ENCODE data around the gene ERF.

Gene ERF

DNA sequence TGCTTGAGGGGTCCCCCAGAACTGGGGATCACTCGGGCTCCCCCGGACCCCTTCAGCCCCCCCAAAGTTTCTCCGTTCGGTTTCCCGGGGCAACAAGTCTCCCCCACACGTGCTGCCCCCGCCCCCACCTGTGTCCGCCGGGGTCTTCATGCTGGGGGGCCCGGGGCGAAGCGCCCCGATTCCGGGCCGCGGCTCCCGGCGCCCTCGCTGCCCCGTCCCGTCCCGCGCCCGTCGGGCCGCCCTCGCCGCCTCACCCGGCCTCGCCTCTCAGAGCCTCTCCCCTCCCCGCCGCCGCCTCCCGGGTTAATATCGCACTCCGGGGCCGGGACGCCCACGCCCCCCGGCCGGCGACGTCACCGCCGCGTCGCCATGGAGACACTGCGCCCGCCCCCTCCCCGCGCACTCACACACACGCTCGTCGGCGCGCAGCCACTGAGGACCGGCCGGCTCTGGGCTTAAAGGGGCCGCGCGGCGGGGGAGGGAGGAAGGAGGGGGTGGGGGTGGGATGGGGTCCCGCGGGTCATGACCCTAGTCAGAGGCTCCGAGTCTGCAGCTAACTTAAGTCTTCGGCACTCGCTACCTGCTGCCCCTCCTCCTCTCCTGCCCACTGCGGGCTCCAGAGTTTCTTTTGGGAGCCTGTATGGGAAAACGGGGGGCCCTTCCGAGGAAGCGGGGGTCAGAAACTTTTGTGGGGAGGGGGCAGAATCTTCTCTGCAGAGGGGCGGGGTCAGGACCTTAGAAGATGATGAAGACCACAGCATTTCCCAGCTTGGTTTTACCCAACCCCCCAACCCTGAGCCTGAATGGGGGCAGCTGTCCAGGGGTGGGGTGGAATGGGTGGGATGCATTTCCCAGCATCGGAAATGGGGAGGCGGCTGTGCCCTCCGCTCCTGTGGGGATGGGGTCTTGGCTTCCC, at the start of gene ERF:
ERF (minus strand) TSS at position 279 of the 916 bp plus-strand sequence; CDS start at position 150, 129 bp downstream.
- DNase-seq, result peak; percentile 83

GRCh38 chr19:42303876-42304275, 48.9 kb upstream of the ERF start:
- no peak for DNase-seq

DNA sequence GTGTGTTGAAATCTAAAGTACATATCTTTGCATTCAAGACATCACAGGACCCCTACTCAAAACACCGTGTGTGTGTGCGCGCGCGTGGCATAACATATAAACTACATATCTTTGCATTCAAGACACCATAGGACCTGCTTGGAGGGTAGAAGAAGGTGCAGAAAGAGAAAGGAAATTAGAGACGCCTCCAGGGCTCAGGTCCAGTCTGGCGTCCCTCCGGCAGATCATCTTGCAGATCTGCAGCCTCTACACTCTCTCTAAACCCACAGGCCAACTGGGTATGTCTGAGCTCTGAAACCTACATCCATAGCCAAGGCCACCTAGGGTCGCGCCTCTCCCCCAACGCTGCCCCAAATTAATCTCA, 48.2 kb upstream of the ERF start:
- DNase-seq, result no peak

GRCh38 chr19:42301646-42302203, 46.8 kb upstream of the ERF start, which contains the start of gene PRR19:
Gene PRR19, plus strand, starts transcription at chr19:42302132. Its CDS starts 7,453 bp downstream, at chr19:42309585.
- no peak for DNase-seq

DNA sequence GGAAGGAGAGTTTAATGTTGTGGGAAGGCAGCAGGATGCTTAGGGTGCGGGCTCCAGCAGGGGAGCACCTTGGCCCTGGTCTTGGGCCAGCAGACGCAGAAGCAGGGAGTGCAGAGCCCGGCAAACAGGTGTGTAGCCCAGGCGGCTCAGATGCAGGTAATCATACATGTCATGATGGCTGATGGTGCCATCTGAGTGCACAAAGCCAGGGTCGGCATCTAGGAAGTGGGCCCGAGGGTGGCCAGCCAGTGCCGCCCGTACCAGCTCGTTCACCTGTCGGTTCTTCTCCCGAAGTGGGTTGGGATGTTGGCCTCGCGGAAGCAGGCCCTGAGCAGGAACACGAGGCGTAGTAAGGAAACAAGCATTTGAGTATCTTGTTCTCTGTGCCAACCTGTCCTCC, 42.1 kb upstream of the ERF start:
- DNase-seq, result no peak

- peak; percentile 73 for DNase-seq
Observed at GRCh38 chr19:42295831-42296525, 41.0 kb upstream of the ERF start.

GRCh38 chr19:42295342-42295741, 40.4 kb upstream of the ERF start:
- DNase-seq, result no peak

DNA sequence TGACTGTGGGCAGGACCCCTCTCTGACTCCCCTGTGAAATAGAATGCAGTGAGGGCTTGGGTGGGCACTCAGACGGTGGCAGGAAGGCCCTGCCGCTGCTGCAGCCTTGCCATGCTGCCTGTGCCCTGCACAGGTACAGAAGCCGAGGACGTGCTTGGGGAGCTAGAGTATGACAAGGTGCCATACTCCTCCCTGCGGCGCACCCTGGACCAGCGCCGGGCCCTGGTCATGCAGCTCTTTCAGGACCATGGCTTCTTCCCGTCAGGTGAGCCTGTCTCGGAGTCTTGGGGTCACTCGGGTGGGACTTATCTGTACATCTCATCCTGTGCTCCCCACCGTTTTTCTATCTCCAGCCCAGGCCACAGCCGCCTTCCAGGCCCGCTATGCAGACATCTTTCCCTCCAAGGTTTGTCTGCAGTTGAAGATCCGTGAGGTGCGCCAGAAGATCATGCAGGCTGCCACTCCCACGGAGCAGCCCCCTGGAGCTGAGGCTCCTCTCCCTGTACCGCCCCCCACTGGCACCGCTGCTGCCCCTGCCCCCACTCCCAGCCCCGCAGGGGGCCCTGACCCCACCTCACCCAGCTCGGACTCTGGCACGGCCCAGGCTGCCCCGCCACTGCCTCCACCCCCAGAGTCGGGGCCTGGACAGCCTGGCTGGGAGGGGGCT, 39.7 kb upstream of the ERF start:
- no peak for DNase-seq

DNA sequence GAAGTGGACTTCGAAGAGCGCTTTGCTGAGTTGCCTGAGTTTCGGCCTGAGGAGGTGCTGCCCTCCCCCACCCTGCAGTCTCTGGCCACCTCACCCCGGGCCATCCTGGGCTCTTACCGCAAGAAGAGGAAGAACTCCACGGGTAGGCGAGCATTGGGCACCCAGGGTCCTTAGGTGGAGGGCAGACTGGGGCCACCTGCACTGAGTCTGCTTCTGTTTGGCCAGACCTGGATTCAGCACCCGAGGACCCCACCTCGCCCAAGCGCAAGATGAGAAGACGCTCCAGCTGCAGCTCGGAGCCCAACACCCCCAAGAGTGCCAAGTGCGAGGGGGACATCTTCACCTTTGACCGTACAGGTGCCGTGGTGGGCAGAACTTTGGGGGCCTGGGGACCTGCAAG, 39.0 kb upstream of the ERF start:
- no peak for DNase-seq

DNA sequence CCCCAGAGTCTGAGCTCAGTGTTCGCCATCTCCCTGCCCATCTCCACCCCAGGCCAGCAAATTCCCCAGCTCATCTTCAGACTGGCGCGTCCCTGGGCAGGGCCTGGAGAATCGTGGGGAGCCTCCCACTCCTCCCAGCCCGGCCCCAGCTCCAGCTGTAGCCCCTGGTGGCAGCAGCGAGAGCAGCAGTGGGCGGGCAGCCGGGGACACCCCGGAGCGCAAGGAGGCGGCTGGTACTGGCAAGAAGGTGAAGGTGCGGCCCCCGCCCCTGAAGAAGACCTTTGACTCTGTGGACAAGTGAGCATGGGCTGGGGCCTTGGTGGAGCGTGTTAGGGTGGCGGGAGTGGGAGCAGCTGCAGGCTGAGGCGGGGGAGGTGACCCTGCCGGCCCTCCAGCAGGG, 38.6 kb upstream of the ERF start:
- DNase-seq, result no peak

GRCh38 chr19:42292963-42293362, 38.0 kb upstream of the ERF start:
- no peak for DNase-seq

DNA sequence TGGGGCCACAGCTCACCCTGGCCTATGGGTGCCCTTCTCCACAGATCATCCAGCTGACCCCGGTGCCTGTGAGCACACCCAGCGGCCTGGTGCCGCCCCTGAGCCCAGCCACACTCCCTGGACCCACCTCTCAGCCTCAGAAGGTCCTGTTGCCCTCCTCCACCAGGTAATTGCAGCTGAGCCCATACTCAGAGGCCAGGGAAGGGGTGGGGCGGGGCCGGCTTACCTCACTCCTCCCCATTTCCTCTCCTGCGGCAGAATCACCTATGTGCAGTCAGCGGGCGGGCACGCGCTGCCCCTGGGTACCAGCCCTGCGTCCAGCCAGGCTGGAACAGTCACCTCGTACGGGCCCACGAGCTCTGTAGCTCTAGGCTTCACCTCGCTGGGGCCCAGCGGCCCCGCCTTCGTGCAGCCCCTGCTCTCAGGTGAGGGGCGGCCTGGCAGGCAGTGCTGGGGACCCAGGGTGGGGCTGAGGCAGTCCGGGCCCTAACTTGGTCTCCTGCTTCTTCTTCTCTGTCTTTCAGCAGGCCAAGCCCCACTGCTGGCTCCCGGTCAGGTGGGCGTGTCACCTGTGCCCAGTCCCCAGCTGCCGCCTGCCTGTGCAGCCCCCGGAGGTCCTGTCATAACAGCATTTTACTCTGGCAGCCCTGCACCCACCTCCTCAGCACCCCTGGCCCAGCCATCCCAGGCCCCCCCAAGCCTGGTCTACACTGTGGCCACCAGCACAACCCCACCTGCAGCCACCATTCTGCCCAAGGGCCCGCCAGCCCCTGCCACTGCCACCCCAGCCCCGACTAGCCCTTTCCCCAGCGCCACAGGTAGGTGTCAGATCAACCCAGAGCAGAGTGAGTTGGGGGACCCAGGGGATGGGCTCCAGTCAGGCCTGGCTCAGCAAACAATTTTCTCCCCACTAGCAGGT, 37.4 kb upstream of the ERF start:
- DNase-seq, result no peak

DNA sequence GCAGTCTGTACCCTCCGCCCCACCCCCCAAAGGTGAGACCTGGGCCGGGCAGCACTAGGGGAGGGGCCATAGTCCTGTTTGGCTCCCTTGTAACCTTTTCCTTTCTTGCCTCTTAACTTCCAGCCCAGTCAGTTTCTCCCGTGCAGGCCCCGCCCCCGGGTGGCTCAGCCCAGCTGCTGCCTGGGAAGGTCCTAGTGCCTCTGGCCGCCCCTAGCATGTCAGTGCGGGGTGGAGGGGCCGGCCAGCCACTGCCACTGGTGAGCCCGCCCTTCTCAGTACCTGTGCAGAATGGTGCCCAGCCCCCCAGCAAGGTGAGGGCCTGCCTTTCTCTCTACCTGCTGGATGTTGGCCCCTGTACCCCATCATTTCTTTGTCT, 36.5 kb upstream of the ERF start:
- DNase-seq, result no peak

DNA sequence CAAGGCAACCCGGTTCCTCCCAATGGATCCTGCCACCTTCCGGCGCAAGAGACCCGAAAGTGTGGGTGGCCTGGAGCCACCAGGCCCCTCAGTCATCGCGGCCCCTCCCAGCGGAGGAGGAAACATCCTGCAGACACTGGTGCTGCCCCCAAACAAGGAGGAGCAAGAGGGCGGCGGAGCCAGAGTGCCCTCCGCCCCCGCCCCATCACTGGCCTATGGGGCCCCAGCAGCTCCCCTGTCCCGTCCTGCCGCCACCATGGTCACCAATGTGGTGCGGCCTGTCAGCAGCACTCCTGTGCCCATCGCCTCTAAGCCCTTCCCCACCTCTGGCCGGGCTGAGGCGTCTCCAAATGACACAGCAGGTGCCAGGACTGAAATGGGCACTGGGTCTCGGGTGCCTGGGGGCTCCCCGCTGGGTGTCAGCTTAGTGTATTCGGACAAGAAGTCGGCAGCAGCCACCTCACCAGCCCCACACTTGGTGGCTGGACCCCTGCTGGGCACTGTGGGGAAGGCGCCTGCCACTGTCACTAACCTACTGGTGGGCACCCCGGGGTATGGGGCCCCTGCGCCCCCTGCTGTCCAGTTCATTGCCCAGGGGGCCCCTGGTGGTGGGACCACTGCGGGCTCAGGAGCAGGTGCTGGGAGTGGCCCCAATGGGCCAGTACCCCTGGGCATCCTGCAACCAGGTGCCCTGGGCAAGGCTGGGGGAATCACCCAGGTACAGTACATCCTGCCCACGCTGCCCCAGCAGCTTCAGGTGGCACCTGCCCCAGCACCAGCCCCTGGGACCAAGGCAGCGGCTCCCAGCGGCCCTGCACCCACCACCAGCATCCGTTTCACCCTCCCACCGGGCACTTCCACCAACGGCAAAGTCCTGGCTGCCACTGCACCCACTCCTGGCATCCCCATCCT, 35.9 kb upstream of the ERF start:
- DNase-seq, result no peak

DNA sequence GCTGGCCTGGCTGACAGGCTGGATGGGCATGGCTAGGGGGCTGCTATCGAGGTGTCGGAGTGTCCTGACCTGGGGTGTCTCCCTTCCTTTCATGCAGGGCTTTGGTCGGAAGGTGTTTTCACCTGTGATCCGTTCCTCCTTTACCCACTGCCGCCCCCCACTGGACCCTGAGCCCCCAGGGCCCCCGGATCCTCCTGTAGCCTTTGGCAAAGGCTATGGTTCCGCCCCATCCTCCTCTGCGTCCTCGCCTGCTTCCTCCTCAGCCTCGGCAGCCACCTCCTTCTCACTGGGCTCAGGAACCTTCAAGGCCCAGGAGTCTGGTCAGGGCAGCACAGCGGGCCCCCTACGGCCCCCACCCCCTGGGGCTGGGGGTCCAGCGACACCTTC, 35.2 kb upstream of the ERF start:
- DNase-seq, result no peak

- no peak for DNase-seq
Observed at GRCh38 chr19:42289556-42290041, 34.7 kb upstream of the ERF start.

GRCh38 chr19:42288881-42289555, 34.1 kb upstream of the ERF start:
- no peak for DNase-seq

- no peak for DNase-seq
Observed at GRCh38 chr19:42288387-42288786, 33.5 kb upstream of the ERF start.

- DNase-seq, result no peak
Observed at GRCh38 chr19:42287827-42288107, 32.8 kb upstream of the ERF start.

GRCh38 chr19:42287017-42287826, 32.3 kb upstream of the ERF start:
- no peak for DNase-seq

Measured in NCI-H345 (cell line).